Esophagus muscularis mucosa (tissue), 3 donors: ENCODE results near the gene GOLGA3.

ENCODE experiments used
- POLR2AphosphoS5 ChIP-seq, 2 donors: sonication (generic); formaldehyde crosslinking; IDR thresholded peaks; one replicate each; pipeline ENCODE4 v1.6.1; 2017; ENCODE audit warnings: antibody characterized with exemption in 2 of 2
- TF ChIP-seq, protein P1 (sequence below), 3 experiments: fragments of 200-600 bp in 2 of 3; fragments of 450-650 bp in 1 of 3; sonication (generic) in 2 of 3; IDR thresholded peaks; one replicate each; pipeline ENCODE4 v1.5.1; 2017 to 2019; ENCODE audit warnings: antibody characterized with exemption in 3 of 3, mild to moderate bottlenecking in 2 of 3, moderate library complexity in 1 of 3

- no peak for TF ChIP-seq POLR2AphosphoS5 (IDR thresholded peaks at IDR 0.05)
- TF ChIP-seq, protein P1, sequence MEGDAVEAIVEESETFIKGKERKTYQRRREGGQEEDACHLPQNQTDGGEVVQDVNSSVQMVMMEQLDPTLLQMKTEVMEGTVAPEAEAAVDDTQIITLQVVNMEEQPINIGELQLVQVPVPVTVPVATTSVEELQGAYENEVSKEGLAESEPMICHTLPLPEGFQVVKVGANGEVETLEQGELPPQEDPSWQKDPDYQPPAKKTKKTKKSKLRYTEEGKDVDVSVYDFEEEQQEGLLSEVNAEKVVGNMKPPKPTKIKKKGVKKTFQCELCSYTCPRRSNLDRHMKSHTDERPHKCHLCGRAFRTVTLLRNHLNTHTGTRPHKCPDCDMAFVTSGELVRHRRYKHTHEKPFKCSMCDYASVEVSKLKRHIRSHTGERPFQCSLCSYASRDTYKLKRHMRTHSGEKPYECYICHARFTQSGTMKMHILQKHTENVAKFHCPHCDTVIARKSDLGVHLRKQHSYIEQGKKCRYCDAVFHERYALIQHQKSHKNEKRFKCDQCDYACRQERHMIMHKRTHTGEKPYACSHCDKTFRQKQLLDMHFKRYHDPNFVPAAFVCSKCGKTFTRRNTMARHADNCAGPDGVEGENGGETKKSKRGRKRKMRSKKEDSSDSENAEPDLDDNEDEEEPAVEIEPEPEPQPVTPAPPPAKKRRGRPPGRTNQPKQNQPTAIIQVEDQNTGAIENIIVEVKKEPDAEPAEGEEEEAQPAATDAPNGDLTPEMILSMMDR (IDR thresholded peaks at IDR 0.05), result no peak
Observed at GRCh38 chr12:132835076-132836025, 6.7 kb upstream of the GOLGA3 start.
